DOHH2 (cell line): ENCODE data around the gene ITIH5.

ENCODE experiments used
- EZH2phosphoT487 ChIP-seq: fragments of 200-600 bp; sonication (generic); IDR thresholded peaks from 2 replicates; pipeline ENCODE4 v1.6.1; 2017; ENCODE audit warnings: borderline replicate concordance, mild to moderate bottlenecking, antibody characterized with exemption, low read length, moderate library complexity, mixed read lengths
- TF ChIP-seq, protein P1 (sequence below): fragments of 200-600 bp; sonication (generic); IDR thresholded peaks from one replicate; pipeline ENCODE4 v1.5.1; 2014; ENCODE audit warnings: antibody characterized with exemption, mild to moderate bottlenecking, low read depth, low read length; ENCODE audit not compliant: poor library complexity, severe bottlenecking

GRCh38 chr10:7651853-7652470 lies 14.8 kb downstream of the ITIH5 start:
- TF ChIP-seq, protein P1, sequence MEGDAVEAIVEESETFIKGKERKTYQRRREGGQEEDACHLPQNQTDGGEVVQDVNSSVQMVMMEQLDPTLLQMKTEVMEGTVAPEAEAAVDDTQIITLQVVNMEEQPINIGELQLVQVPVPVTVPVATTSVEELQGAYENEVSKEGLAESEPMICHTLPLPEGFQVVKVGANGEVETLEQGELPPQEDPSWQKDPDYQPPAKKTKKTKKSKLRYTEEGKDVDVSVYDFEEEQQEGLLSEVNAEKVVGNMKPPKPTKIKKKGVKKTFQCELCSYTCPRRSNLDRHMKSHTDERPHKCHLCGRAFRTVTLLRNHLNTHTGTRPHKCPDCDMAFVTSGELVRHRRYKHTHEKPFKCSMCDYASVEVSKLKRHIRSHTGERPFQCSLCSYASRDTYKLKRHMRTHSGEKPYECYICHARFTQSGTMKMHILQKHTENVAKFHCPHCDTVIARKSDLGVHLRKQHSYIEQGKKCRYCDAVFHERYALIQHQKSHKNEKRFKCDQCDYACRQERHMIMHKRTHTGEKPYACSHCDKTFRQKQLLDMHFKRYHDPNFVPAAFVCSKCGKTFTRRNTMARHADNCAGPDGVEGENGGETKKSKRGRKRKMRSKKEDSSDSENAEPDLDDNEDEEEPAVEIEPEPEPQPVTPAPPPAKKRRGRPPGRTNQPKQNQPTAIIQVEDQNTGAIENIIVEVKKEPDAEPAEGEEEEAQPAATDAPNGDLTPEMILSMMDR = no peak
- no peak for TF ChIP-seq EZH2phosphoT487
